Liver (tissue), 9 donors: ENCODE data around the gene LAMC1. TPM values are rescaled to one million over a fixed set of nuclear protein-coding genes. Genes with fewer than 3 reads are reported as not detected.

ENCODE experiments used
- DNase-seq: peaks from one replicate; pipeline ENCODE4 v3.0.0-alpha.2; 2017; ENCODE audit warnings: low spot score
- H3K27ac ChIP-seq, 2 donors: one replicate each; pipeline ENCODE4 v1.7.0; 2013; ENCODE audit warnings: inconsistent platforms in 2 of 2, low read length in 2 of 2, control low read depth in 1 of 2, low read depth in 1 of 2, mild to moderate bottlenecking in 1 of 2
- H3K27me3 ChIP-seq, 4 donors: one replicate each; pipeline versions ENCODE4 v1.6.1 to v1.7.0; 2013; ENCODE audit warnings: low read length in 3 of 4, inconsistent platforms in 1 of 4, mild to moderate bottlenecking in 1 of 4, moderate library complexity in 1 of 4; ENCODE audit not compliant: control insufficient read depth in 4 of 4, insufficient read depth in 4 of 4
- H3K36me3 ChIP-seq, 4 donors: one replicate each; pipeline versions ENCODE4 v1.6.1 to v1.7.0; 2013; ENCODE audit warnings: low read length in 3 of 4, mild to moderate bottlenecking in 3 of 4, low read depth in 1 of 4, moderate library complexity in 1 of 4; ENCODE audit not compliant: control insufficient read depth in 4 of 4, insufficient read depth in 3 of 4
- H3K4me1 ChIP-seq, 4 donors: one replicate each; pipeline versions ENCODE4 v1.6.1 to v1.7.0; 2013; ENCODE audit warnings: low read length in 3 of 4, mild to moderate bottlenecking in 3 of 4, moderate library complexity in 1 of 4; ENCODE audit not compliant: control insufficient read depth in 4 of 4, insufficient read depth in 4 of 4
- H3K4me3 ChIP-seq, 3 donors: one replicate each; pipeline versions ENCODE4 v1.6.1 to v1.7.0; 2013; ENCODE audit warnings: low read length in 3 of 3, control low read depth in 1 of 3, low read depth in 1 of 3, mild to moderate bottlenecking in 1 of 3
- H3K9ac ChIP-seq, 2 donors: one replicate each; pipeline ENCODE4 v1.7.0; 2013; ENCODE audit warnings: low read length in 2 of 2, mild to moderate bottlenecking in 2 of 2, moderate library complexity in 2 of 2, control low read depth in 1 of 2, low read depth in 1 of 2
- H3K9me3 ChIP-seq, 4 donors: one replicate each; pipeline versions ENCODE4 v1.6.1 to v1.7.0; 2013; ENCODE audit warnings: low read length in 3 of 4; ENCODE audit not compliant: control insufficient read depth in 4 of 4
- ATF3 ChIP-seq: IDR thresholded peaks from 2 replicates; pipeline ENCODE4 v1.6.1; 2016; ENCODE audit warnings: antibody characterized with exemption
- CTCF ChIP-seq: fragments of 150-350 bp; IDR thresholded peaks from 2 replicates; pipeline ENCODE4 v1.5.1; 2017; ENCODE audit warnings: improper control_type of control experiment, low read depth, low read length; ENCODE audit not compliant: missing input control
- EGR1 ChIP-seq, 2 donors: IDR thresholded peaks; 2 replicates each; pipeline ENCODE4 v1.6.1; 2016 to 2018; ENCODE audit warnings: antibody characterized with exemption in 2 of 2, low read depth in 2 of 2
- FOXA1 ChIP-seq: IDR thresholded peaks from 2 replicates; pipeline ENCODE4 v1.6.1; 2016; ENCODE audit warnings: antibody characterized with exemption
- FOXA2 ChIP-seq: IDR thresholded peaks from 2 replicates; pipeline ENCODE4 v1.6.1; 2016; ENCODE audit warnings: antibody characterized with exemption
- GABPA ChIP-seq, 2 donors: IDR thresholded peaks in 1 of 2; conservative IDR thresholded peaks in 1 of 2; 2 replicates each; pipeline ENCODE4 v1.6.1; 2016; ENCODE audit warnings: antibody characterized with exemption in 2 of 2, mild to moderate bottlenecking in 1 of 2, moderate library complexity in 1 of 2
- HNF4A ChIP-seq, 2 donors: conservative IDR thresholded peaks; 2 replicates each; pipeline ENCODE4 v1.6.1; 2016; ENCODE audit warnings: antibody characterized with exemption in 2 of 2, mild to moderate bottlenecking in 2 of 2
- HNF4G ChIP-seq: IDR thresholded peaks from 2 replicates; pipeline ENCODE4 v1.6.1; 2016; ENCODE audit warnings: antibody characterized with exemption
- JUND ChIP-seq, 2 donors: IDR thresholded peaks; 2 replicates each; pipeline ENCODE4 v1.6.1; 2016; ENCODE audit warnings: antibody characterized with exemption in 2 of 2
- MAX ChIP-seq: IDR thresholded peaks from 2 replicates; pipeline ENCODE4 v1.6.1; 2016; ENCODE audit warnings: antibody characterized with exemption
- NR2F2 ChIP-seq: IDR thresholded peaks from 2 replicates; pipeline ENCODE4 v1.6.1; 2016; ENCODE audit warnings: antibody characterized with exemption
- RAD21 ChIP-seq, 2 donors: IDR thresholded peaks; 2 replicates each; pipeline ENCODE4 v1.6.1; 2016; ENCODE audit warnings: antibody characterized with exemption in 2 of 2, mild to moderate bottlenecking in 2 of 2
- REST ChIP-seq: IDR thresholded peaks from 2 replicates; pipeline ENCODE4 v1.6.1; 2016; ENCODE audit warnings: antibody characterized with exemption, mild to moderate bottlenecking
- RXRA ChIP-seq, 2 donors: IDR thresholded peaks; 2 replicates each; pipeline ENCODE4 v1.6.1; 2017 to 2018; ENCODE audit warnings: antibody characterized with exemption in 2 of 2, mild to moderate bottlenecking in 1 of 2
- SP1 ChIP-seq: IDR thresholded peaks from 2 replicates; pipeline ENCODE4 v1.6.1; 2018; ENCODE audit warnings: antibody characterized with exemption, mild to moderate bottlenecking
- TAF1 ChIP-seq: conservative IDR thresholded peaks from 2 replicates; pipeline ENCODE4 v1.6.1; 2016; ENCODE audit warnings: antibody characterized with exemption, mild to moderate bottlenecking
- ZBTB33 ChIP-seq: IDR thresholded peaks from 2 replicates; pipeline ENCODE4 v1.6.1; 2016; ENCODE audit warnings: antibody characterized with exemption
- WGBS: extraction: QIAGEN DNeasy Blood & Tissue Kit; methylation state at CpG from one replicate; pipeline ENCODE4 v1.1.7; 2013; 5-methylcytosine and 5-hydroxymethylcytosine counted together
- polyA plus RNA-seq, 2 donors: library from polyadenylated mRNA; stranded (reverse) in 1 of 2; unstranded in 1 of 2; fragments of 200-250 nt in 1 of 2; fragments of >200 nt in 1 of 2; fragmentation: Nextera tagmentation in 1 of 2; extraction: Ambion mirVana in 1 of 2; gene quantifications; one replicate each; pipeline versions ENCODE4 v1.2.1 to v1.2.3, GENCODE V29; 2013 to 2015
- total RNA-seq, 2 donors: library from RNA; depleted of rRNA; stranded (reverse); fragments of >200 nt; gene quantifications; one replicate each; pipeline ENCODE4 v1.2.3, GENCODE V29; 2014
- donor health status: healthy.
- donor health status: healthy.
- donor health status: healthy.
- donor health status: healthy.
- donor health status: healthy.

The LAMC1 gene
- total and polyA plus RNA-seq, 4 donors, result 5.3 to 35.1 (median 19.7) TPM

- Histone ChIP-seq H3K9ac (no peak overlapping the region), H3K9me3 (no peaks in the 10 kb centered on the region), H3K4me1 (peaks cover 0 to 1% (median 0%) of the 10 kb centered on the region in 4 donors), H3K36me3 (peaks cover 6 to 58% (median 41%) of the 10 kb centered on the region in 4 donors), H3K27ac (no peak overlapping the region), H3K4me3 (no peak overlapping the region), H3K27me3 (no peaks in the 10 kb centered on the region)
- no peak for DNase-seq
- no peak for TF ChIP-seq REST
- no peak for TF ChIP-seq RXRA (IDR thresholded peaks at IDR 0.05)
- no peak for TF ChIP-seq ATF3
- 94% methylated on average over 5 of the region's 5 CpGs for WGBS
These were observed 102.2 kb downstream of the LAMC1 start for GRCh38 chr1:183125279-183125999.

- Histone ChIP-seq H3K4me3 (no peak overlapping the region), H3K4me1 (peaks cover 0 to 1% (median 0%) of the 10 kb centered on the region in 4 donors), H3K27ac (no peak overlapping the region), H3K9me3 (no peaks in the 10 kb centered on the region), H3K9ac (no peak overlapping the region), H3K27me3 (no peaks in the 10 kb centered on the region), H3K36me3 (peaks cover 6 to 58% (median 41%) of the 10 kb centered on the region in 4 donors)
- no peak for TF ChIP-seq FOXA1
- no peak for TF ChIP-seq HNF4G
- no peak for TF ChIP-seq RXRA (IDR thresholded peaks at IDR 0.05)
- TF ChIP-seq MAX, result no peak
- no peak for TF ChIP-seq ZBTB33
- no peak for TF ChIP-seq NR2F2
- TF ChIP-seq GABPA (IDR thresholded peaks at IDR 0.05 in 1 of 2, conservative IDR thresholded peaks at IDR 0.05 in 1 of 2), result no peak
- TF ChIP-seq FOXA2, result no peak
- TF ChIP-seq HNF4A (conservative IDR thresholded peaks at IDR 0.05), result no peak
- no peak for TF ChIP-seq SP1
- no peak for TF ChIP-seq EGR1 (IDR thresholded peaks at IDR 0.05; ENCODE audit: low read depth in 2 of 2)
- no peak for TF ChIP-seq RAD21 (IDR thresholded peaks at IDR 0.05)
- TF ChIP-seq ATF3, result no peak
- TF ChIP-seq TAF1, result no peak
- TF ChIP-seq CTCF, result no peak
- TF ChIP-seq REST, result no peak
- no peak for TF ChIP-seq JUND (IDR thresholded peaks at IDR 0.05)
- no peak for DNase-seq
- WGBS, result 94% methylated on average over 5 of the region's 5 CpGs
These were observed 102.8 kb downstream of the LAMC1 start for GRCh38 chr1:183126000-183126366.
